HepG2 (cell line): ENCODE data around the gene RARA. TPM values are rescaled to one million over a fixed set of nuclear protein-coding genes. Genes with fewer than 3 reads are reported as not detected.

Experiments used
- BCL6 ChIP-seq: IDR thresholded peaks from 2 replicates; pipeline ENCODE4 v1.6.1; 2016; ENCODE audit warnings: missing genetic modification reagents, missing compliant biosample characterization
- DNMT3B ChIP-seq: conservative IDR thresholded peaks from 2 replicates; pipeline ENCODE4 v1.6.1; 2016; ENCODE audit warnings: missing biosample characterization, control low read depth
- FOXK2 ChIP-seq: fragments of 450-650 bp; IDR thresholded peaks from 2 replicates; pipeline ENCODE4 v1.6.1; 2016
- HNF4A ChIP-seq: sonication (generic); formaldehyde crosslinking; IDR thresholded peaks from 2 replicates; pipeline ENCODE4 v1.4.0; 2020; ENCODE audit warnings: missing genetic modification reagents
- KLF13 ChIP-seq: sonication (generic); formaldehyde crosslinking; IDR thresholded peaks from 2 replicates; pipeline ENCODE4 v1.4.0; 2020; ENCODE audit warnings: mild to moderate bottlenecking, missing genetic modification reagents
- MEIS1 ChIP-seq: sonication (generic); formaldehyde crosslinking; IDR thresholded peaks from 2 replicates; pipeline ENCODE4 v1.9.0; 2021; ENCODE audit warnings: mild to moderate bottlenecking, missing genetic modification reagents, moderate library complexity, borderline replicate concordance
- MIXL1 ChIP-seq: IDR thresholded peaks from 2 replicates; pipeline ENCODE4 v1.6.1; 2016
- NCOA1 ChIP-seq: sonication (generic); formaldehyde crosslinking; IDR thresholded peaks from 2 replicates; pipeline ENCODE4 v1.9.0; 2021; ENCODE audit warnings: missing genetic modification reagents
- PAWR ChIP-seq: sonication (generic); formaldehyde crosslinking; IDR thresholded peaks from 2 replicates; pipeline ENCODE4 v1.4.0; 2020; ENCODE audit warnings: missing genetic modification reagents, mild to moderate bottlenecking, borderline replicate concordance
- SAFB2 ChIP-seq: sonication (generic); formaldehyde crosslinking; IDR thresholded peaks from 2 replicates; pipeline ENCODE4 v1.5.1; 2020; ENCODE audit warnings: missing genetic modification reagents, low read depth, mild to moderate bottlenecking, borderline replicate concordance
- STAG1 ChIP-seq: sonication (generic); formaldehyde crosslinking; IDR thresholded peaks from 2 replicates; pipeline ENCODE4 v1.4.0; 2020; ENCODE audit warnings: missing genetic modification reagents
- TRAFD1 ChIP-seq: sonication (generic); formaldehyde crosslinking; IDR thresholded peaks from 2 replicates; pipeline ENCODE4 v1.5.1; 2020; ENCODE audit warnings: missing genetic modification reagents, mild to moderate bottlenecking, borderline replicate concordance
- ZNF281 ChIP-seq: sonication (generic); formaldehyde crosslinking; IDR thresholded peaks from 2 replicates; pipeline ENCODE4 v1.4.0; 2020; ENCODE audit warnings: missing genetic modification reagents, borderline replicate concordance
- ZNF354B ChIP-seq: sonication (generic); formaldehyde crosslinking; IDR thresholded peaks from 2 replicates; pipeline ENCODE4 v1.8.0; 2022; ENCODE audit warnings: mild to moderate bottlenecking, missing genetic modification reagents
- ZNF879 ChIP-seq: sonication (generic); formaldehyde crosslinking; IDR thresholded peaks from 2 replicates; pipeline ENCODE4 v1.8.1; 2023; ENCODE audit warnings: missing genetic modification reagents
- polyA plus RNA-seq, 8 experiments: library from polyadenylated mRNA; depleted of rRNA in 3 of 8; stranded (reverse) in 7 of 8; unstranded in 1 of 8; fragments of >200 nt; fragmentation: Illumina TruSeq in 4 of 8; extraction: Trizol in 4 of 8; gene quantifications; 2 replicates each; pipeline versions ENCODE4 v1.2.1 to v1.2.3, GENCODE V29; 2011 to 2016; ENCODE audit warnings: low read depth in 4 of 8, missing spikeins in 1 of 8, mixed read lengths in 1 of 8; ENCODE audit not compliant: insufficient read depth in 1 of 8
- total RNA-seq, 5 experiments: library from RNA; depleted of rRNA; stranded (reverse); fragments of >200 nt; fragmentation: Illumina TruSeq; extraction: Trizol; gene quantifications; 2 replicates each; pipeline ENCODE4 v1.2.3, GENCODE V29; 2016; ENCODE audit warnings: low read depth in 1 of 5
- TF ChIP-seq, protein P1 (sequence below): sonication (generic); formaldehyde crosslinking; IDR thresholded peaks from 2 replicates; pipeline ENCODE4 v1.4.0; 2020; ENCODE audit warnings: low read depth, mild to moderate bottlenecking, missing genetic modification reagents
- TF ChIP-seq, protein P2 (sequence below): sonication (generic); formaldehyde crosslinking; IDR thresholded peaks from 2 replicates; pipeline ENCODE4 v1.4.0; 2020; ENCODE audit warnings: missing genetic modification reagents, borderline replicate concordance
- TF ChIP-seq, protein P3 (sequence below): IDR thresholded peaks from 2 replicates; pipeline ENCODE4 v1.6.1; 2016; ENCODE audit warnings: missing compliant biosample characterization, missing genetic modification reagents, borderline replicate concordance

The RARA gene
- total and polyA plus RNA-seq, 2 of the 13 experiments (the other 11 are each of a cell fraction or from before 2014, with no cell fraction given): 6.4 to 8.6 TPM

GRCh38 chr17:40355123-40355803 lies 46.3 kb downstream of the RARA start (continued):
- TF ChIP-seq, protein P1, sequence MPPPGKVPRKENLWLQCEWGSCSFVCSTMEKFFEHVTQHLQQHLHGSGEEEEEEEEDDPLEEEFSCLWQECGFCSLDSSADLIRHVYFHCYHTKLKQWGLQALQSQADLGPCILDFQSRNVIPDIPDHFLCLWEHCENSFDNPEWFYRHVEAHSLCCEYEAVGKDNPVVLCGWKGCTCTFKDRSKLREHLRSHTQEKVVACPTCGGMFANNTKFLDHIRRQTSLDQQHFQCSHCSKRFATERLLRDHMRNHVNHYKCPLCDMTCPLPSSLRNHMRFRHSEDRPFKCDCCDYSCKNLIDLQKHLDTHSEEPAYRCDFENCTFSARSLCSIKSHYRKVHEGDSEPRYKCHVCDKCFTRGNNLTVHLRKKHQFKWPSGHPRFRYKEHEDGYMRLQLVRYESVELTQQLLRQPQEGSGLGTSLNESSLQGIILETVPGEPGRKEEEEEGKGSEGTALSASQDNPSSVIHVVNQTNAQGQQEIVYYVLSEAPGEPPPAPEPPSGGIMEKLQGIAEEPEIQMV: peak; percentile 46; the same call in 1 of the 2 replicates
- no peak for TF ChIP-seq DNMT3B (CRISPR knock-in tag)
- TF ChIP-seq STAG1 (CRISPR knock-in tag): peak; percentile 99
- TF ChIP-seq, protein P2, sequence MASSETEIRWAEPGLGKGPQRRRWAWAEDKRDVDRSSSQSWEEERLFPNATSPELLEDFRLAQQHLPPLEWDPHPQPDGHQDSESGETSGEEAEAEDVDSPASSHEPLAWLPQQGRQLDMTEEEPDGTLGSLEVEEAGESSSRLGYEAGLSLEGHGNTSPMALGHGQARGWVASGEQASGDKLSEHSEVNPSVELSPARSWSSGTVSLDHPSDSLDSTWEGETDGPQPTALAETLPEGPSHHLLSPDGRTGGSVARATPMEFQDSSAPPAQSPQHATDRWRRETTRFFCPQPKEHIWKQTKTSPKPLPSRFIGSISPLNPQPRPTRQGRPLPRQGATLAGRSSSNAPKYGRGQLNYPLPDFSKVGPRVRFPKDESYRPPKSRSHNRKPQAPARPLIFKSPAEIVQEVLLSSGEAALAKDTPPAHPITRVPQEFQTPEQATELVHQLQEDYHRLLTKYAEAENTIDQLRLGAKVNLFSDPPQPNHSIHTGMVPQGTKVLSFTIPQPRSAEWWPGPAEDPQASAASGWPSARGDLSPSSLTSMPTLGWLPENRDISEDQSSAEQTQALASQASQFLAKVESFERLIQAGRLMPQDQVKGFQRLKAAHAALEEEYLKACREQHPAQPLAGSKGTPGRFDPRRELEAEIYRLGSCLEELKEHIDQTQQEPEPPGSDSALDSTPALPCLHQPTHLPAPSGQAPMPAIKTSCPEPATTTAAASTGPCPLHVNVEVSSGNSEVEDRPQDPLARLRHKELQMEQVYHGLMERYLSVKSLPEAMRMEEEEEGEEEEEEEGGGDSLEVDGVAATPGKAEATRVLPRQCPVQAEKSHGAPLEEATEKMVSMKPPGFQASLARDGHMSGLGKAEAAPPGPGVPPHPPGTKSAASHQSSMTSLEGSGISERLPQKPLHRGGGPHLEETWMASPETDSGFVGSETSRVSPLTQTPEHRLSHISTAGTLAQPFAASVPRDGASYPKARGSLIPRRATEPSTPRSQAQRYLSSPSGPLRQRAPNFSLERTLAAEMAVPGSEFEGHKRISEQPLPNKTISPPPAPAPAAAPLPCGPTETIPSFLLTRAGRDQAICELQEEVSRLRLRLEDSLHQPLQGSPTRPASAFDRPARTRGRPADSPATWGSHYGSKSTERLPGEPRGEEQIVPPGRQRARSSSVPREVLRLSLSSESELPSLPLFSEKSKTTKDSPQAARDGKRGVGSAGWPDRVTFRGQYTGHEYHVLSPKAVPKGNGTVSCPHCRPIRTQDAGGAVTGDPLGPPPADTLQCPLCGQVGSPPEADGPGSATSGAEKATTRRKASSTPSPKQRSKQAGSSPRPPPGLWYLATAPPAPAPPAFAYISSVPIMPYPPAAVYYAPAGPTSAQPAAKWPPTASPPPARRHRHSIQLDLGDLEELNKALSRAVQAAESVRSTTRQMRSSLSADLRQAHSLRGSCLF (CRISPR knock-in tag): no peak
- peak; percentile 37; the same call in 1 of the 2 replicates for TF ChIP-seq ZNF281 (CRISPR knock-in tag)
- 0 out of 2 replicates have a peak, but pooled peaks have one; percentile 64 for TF ChIP-seq KLF13 (CRISPR knock-in tag)
- peak; percentile 21 for TF ChIP-seq HNF4A (CRISPR knock-in tag)
- TF ChIP-seq FOXK2: no peak
- no peak for TF ChIP-seq TRAFD1
- no peak for TF ChIP-seq NCOA1 (CRISPR knock-in tag)
- TF ChIP-seq ZNF354B: no peak
- TF ChIP-seq, protein P3, sequence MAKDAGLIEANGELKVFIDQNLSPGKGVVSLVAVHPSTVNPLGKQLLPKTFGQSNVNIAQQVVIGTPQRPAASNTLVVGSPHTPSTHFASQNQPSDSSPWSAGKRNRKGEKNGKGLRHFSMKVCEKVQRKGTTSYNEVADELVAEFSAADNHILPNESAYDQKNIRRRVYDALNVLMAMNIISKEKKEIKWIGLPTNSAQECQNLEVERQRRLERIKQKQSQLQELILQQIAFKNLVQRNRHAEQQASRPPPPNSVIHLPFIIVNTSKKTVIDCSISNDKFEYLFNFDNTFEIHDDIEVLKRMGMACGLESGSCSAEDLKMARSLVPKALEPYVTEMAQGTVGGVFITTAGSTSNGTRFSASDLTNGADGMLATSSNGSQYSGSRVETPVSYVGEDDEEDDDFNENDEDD: no peak
- no peak for TF ChIP-seq SAFB2 (CRISPR knock-in tag)
- TF ChIP-seq PAWR (CRISPR knock-in tag): no peak
- TF ChIP-seq MEIS1 (CRISPR knock-in tag): peak; percentile 83; the same call in 1 of the 2 replicates
- no peak for TF ChIP-seq MIXL1
- no peak for TF ChIP-seq ZNF879
- TF ChIP-seq BCL6 (CRISPR knock-in tag): peak; percentile 62; the same call in 1 of the 2 replicates
